MCF 10A (cell line): ENCODE data around the gene PYGL. TPM values are rescaled to one million over a fixed set of nuclear protein-coding genes. Genes with fewer than 3 reads are reported as not detected.
A peak's percentile ranks its signal among the peaks of the same experiment; 100 is the strongest.
"Not testable (repeated sequence)": the region's sequence is repeated elsewhere in the genome, so short reads cannot be mapped to it uniquely, and the experiment has no call there.

Experiments
- BruUV-seq: library from RNA; stranded (reverse); fragments of 400-500 nt; replicated peaks from 2 replicates; lab custom pipeline; 2021; lab: Mats Ljungman, UMichigan
- CTCF ChIA-PET: fragments of 300-600 bp; sonication (Branson Sonifier 250); formaldehyde crosslinking; extraction: SDS; loops from one replicate; lab custom pipeline; 2021; ENCODE audit warnings: antibody characterized with exemption, inconsistent platforms; lab: Yijun Ruan, JAX
- POLR2A ChIA-PET: fragments of 300-600, 350-650 bp; sonication (Branson Sonifier 250); formaldehyde crosslinking; extraction: SDS; loops from one replicate; lab custom pipeline; 2020; ENCODE audit warnings: antibody characterized with exemption, inconsistent platforms; lab: Yijun Ruan, JAX
- DNase-seq: peaks from one replicate; pipeline ENCODE4 v3.0.0-alpha.2; 2018; ENCODE audit not compliant: unreplicated experiment
- H3K27ac Mint-ChIP-seq: one replicate; pipeline ENCODE4 v1.8.0; 2022; ENCODE audit warnings: mild to moderate bottlenecking, low read depth, mixed read lengths; ENCODE audit not compliant: unreplicated experiment
- H3K27me3 Mint-ChIP-seq: one replicate; pipeline ENCODE4 v1.8.0; 2022; ENCODE audit warnings: mixed read lengths; ENCODE audit not compliant: insufficient read depth, unreplicated experiment
- H3K36me3 Mint-ChIP-seq: one replicate; pipeline ENCODE4 v1.8.0; 2022; ENCODE audit warnings: mild to moderate bottlenecking, moderate library complexity, mixed read lengths; ENCODE audit not compliant: insufficient read depth, unreplicated experiment
- H3K4me1 Mint-ChIP-seq: one replicate; pipeline ENCODE4 v1.8.0; 2022; ENCODE audit warnings: mixed read lengths; ENCODE audit not compliant: insufficient read depth, unreplicated experiment
- H3K4me3 Mint-ChIP-seq: one replicate; pipeline ENCODE4 v1.8.0; 2022; ENCODE audit warnings: mild to moderate bottlenecking, moderate library complexity, mixed read lengths; ENCODE audit not compliant: unreplicated experiment
- H3K9me3 Mint-ChIP-seq: one replicate; pipeline ENCODE4 v1.8.0; 2022; ENCODE audit warnings: mixed read lengths; ENCODE audit not compliant: unreplicated experiment
- CTCF ChIP-seq: fragments of 200-600 bp; IDR thresholded peaks from one replicate; pipeline ENCODE4 v1.8.0; 2022; ENCODE audit warnings: antibody characterized with exemption, mild to moderate bottlenecking; ENCODE audit not compliant: unreplicated experiment
- intact Hi-C: fragments of 100-400 bp; cut with micrococcal nuclease; formaldehyde crosslinking; loops from 2 replicates; pipeline ENCODE4 v1.14.1; 2022
- total RNA-seq: library from RNA; stranded (reverse); gene quantifications from 2 replicates; pipeline ENCODE4 v1.2.3, GENCODE V29; 2022

The PYGL gene
- total RNA-seq, 1 experiment from 2014 or later: 87.3 TPM

GRCh38 chr14:50901361-50901760 lies 42.9 kb downstream of the PYGL start:
- intact Hi-C loops: no loop called here
- no peaks in the 10 kb centered on the region for H3K27me3 Mint-ChIP-seq
- H3K27ac Mint-ChIP-seq: no peak overlapping the region
- BruUV-seq: no TSS peak
- ChIA-PET CTCF (interaction anchor here (1.1 kb wide), 1 partner anchor 45 kb away, joined by 4 read pairs; no protein-coding TSS in a partner anchor), POLR2A (no interaction called here)
- no peaks in the 10 kb centered on the region for H3K9me3 Mint-ChIP-seq
- no peak for DNase-seq
- TF ChIP-seq CTCF: no peak
- no peak overlapping the region for H3K4me3 Mint-ChIP-seq
- peaks cover 30% of the 10 kb centered on the region for H3K36me3 Mint-ChIP-seq
- H3K4me1 Mint-ChIP-seq: peaks cover 5% of the 10 kb centered on the region

- TF ChIP-seq CTCF: no peak
- no TSS peak for BruUV-seq
- intact Hi-C loops: no loop called here
- Mint-ChIP-seq H3K36me3 (peaks cover 21% of the 10 kb centered on the region), H3K27ac (no peak overlapping the region), H3K9me3 (no peaks in the 10 kb centered on the region), H3K27me3 (no peaks in the 10 kb centered on the region), H3K4me1 (peaks cover 12% of the 10 kb centered on the region), H3K4me3 (no peak overlapping the region)
- ChIA-PET POLR2A (interaction anchor here (0.7 kb wide), 1 partner anchor 10 kb away, joined by 3 read pairs; no protein-coding TSS in a partner anchor), CTCF (no interaction called here)
- no peak for DNase-seq
Observed at GRCh38 chr14:50897658-50898175, 46.6 kb downstream of the PYGL start.

GRCh38 chr14:50897005-50897404 lies 47.3 kb downstream of the PYGL start:
- H3K4me3 Mint-ChIP-seq, BruUV-seq, CTCF ChIA-PET, DNase-seq, intact Hi-C loops, H3K9me3 Mint-ChIP-seq, H3K27me3 Mint-ChIP-seq: not testable (repeated sequence)
- peaks cover 12% of the 10 kb centered on the region for H3K4me1 Mint-ChIP-seq
- peaks cover 20% of the 10 kb centered on the region for H3K36me3 Mint-ChIP-seq
- POLR2A ChIA-PET: interaction anchor here (0.6 to 0.7 kb wide), 2 partner anchors 10 to 21 kb away, joined by 3 read pairs; no protein-coding TSS in a partner anchor
- peak overlapping the region; percentile 47 for H3K27ac Mint-ChIP-seq

- intact Hi-C loops: not testable (repeated sequence)
- H3K27ac Mint-ChIP-seq: peak overlapping the region; percentile 47
Observed at GRCh38 chr14:50896421-50896820, 47.9 kb downstream of the PYGL start.

GRCh38 chr14:50892255-50892654 lies 52.0 kb downstream of the PYGL start:
- no peak for DNase-seq
- Mint-ChIP-seq H3K9me3 (no peaks in the 10 kb centered on the region), H3K4me1 (peaks cover 12% of the 10 kb centered on the region), H3K27ac (peak overlapping the region; percentile 46), H3K4me3 (no peak overlapping the region), H3K36me3 (peaks cover 13% of the 10 kb centered on the region), H3K27me3 (no peaks in the 10 kb centered on the region)
- no TSS peak for BruUV-seq
- ChIA-PET CTCF (no interaction called here), POLR2A (interaction anchor here (0.6 kb wide), 2 partner anchors 134 to 1331 kb away, joined by 3 to 5 read pairs; no protein-coding TSS in a partner anchor)
- intact Hi-C loops: no loop called here
- no peak for TF ChIP-seq CTCF

More at GRCh38 chr14:50896421-50896820, 47.9 kb downstream of the PYGL start:
- POLR2A ChIA-PET: interaction anchor here (0.6 kb wide), 1 partner anchor 21 kb away, joined by 3 read pairs; no protein-coding TSS in a partner anchor
- CTCF ChIA-PET, BruUV-seq, H3K27me3 Mint-ChIP-seq, H3K9me3 Mint-ChIP-seq, DNase-seq, H3K4me3 Mint-ChIP-seq: not testable (repeated sequence)
- Mint-ChIP-seq H3K4me1 (peaks cover 12% of the 10 kb centered on the region), H3K36me3 (peaks cover 15% of the 10 kb centered on the region)
